Prostate gland (tissue), 2 donors: ENCODE data around the gene CPLX4.

Experiments used
- CTCF ChIP-seq, 4 experiments: fragments of 200-600 bp in 2 of 4; fragments of 450-650 bp in 2 of 4; sonication (generic) in 2 of 4; IDR thresholded peaks; 1 replicate in 3 of 4; 2 replicates in 1 of 4; pipeline ENCODE4 v1.5.1; 2016 to 2019; ENCODE audit warnings: antibody characterized with exemption in 4 of 4, mild to moderate bottlenecking in 2 of 4, moderate library complexity in 2 of 4
- POLR2A ChIP-seq: fragments of 450-650 bp; IDR thresholded peaks from one replicate; pipeline ENCODE4 v1.6.1; 2016; ENCODE audit warnings: antibody characterized with exemption, mild to moderate bottlenecking
- POLR2AphosphoS5 ChIP-seq: sonication (generic); formaldehyde crosslinking; IDR thresholded peaks from one replicate; pipeline ENCODE4 v1.6.1; 2017; ENCODE audit warnings: antibody characterized with exemption

DNA sequence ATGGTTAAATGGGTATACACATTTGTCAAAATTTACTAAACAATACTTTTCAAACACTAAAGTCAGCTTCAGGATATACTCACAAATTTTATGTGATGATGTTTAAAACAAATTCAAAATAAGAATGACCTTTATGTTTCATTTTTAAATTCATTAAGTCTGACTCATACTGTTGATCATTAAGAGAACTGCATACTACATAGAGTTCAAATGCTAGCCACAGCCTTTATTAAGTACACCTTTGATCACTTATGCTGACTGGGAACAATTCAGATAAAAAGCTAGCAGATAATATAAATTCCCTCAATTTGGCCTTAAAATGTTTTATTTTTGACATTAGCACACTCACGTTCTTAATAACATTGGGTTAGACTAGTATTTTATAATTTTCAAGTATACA, 26.5 kb upstream of the CPLX4 start:
- TF ChIP-seq CTCF (IDR thresholded peaks at IDR 0.05) (no peak), POLR2A (no peak), POLR2AphosphoS5 (no peak)
